ENCODE data around the gene SMYD1.

GRCh38 chr2:88096708-88097107 lies 29.1 kb downstream of the SMYD1 start:
- TF ChIP-seq CTCF (IDR thresholded peaks at IDR 0.05) (no peak), POLR2A (IDR thresholded peaks at IDR 0.05) (no peak)

Data from lower leg skin (tissue), 3 donors.